Measurements from ENCODE around the gene PJVK.

- TF ChIP-seq CTCF (IDR thresholded peaks at IDR 0.05 in 8 of 11, conservative IDR thresholded peaks at IDR 0.05 in 3 of 11) (no peak), POLR2A (IDR thresholded peaks at IDR 0.05) (no peak), POLR2AphosphoS5 (IDR thresholded peaks at IDR 0.05) (no peak)
Observed at GRCh38 chr2:178409261-178409660, 41.9 kb upstream of the PJVK start.
